Keratinocyte (primary cell): ENCODE results near the gene ABLIM1. TPM values are rescaled to one million over a fixed set of nuclear protein-coding genes. Genes with fewer than 3 reads are reported as not detected.

Source experiments
- DNase-seq: peaks from one replicate; pipeline ENCODE4 v3.0.0-alpha.2; 2011; ENCODE audit warnings: low read depth, missing footprints, low spot score
- FAIRE-seq: peaks from 2 replicates; lab custom pipeline; 2011; peaks lifted over from hg19 to GRCh38; lab: Jason Lieb, UNC
- H2AFZ ChIP-seq: 2 replicates; pipeline ENCODE4 v1.6.0; 2012; ENCODE audit warnings: low read length, control low read depth, inconsistent platforms; ENCODE audit not compliant: control insufficient read depth
- H3K27ac ChIP-seq: 2 replicates; pipeline ENCODE4 v1.5.1; 2011; ENCODE audit warnings: low read length; ENCODE audit not compliant: control insufficient read depth, insufficient read depth
- H3K27me3 ChIP-seq: 3 replicates; pipeline ENCODE4 v1.6.0; 2011; ENCODE audit warnings: low read length; ENCODE audit not compliant: control insufficient read depth, insufficient read depth; ENCODE audit errors: extremely low read depth
- H3K36me3 ChIP-seq, 2 experiments: 2 replicates in 1 of 2; 3 replicates in 1 of 2; pipeline ENCODE4 v1.5.1; 2011; ENCODE audit warnings: low read length in 2 of 2, mild to moderate bottlenecking in 1 of 2; ENCODE audit not compliant: control insufficient read depth in 2 of 2, insufficient read depth in 2 of 2; ENCODE audit errors: extremely low read depth in 1 of 2
- H3K4me1 ChIP-seq: 3 replicates; pipeline ENCODE4 v1.5.1; 2011; ENCODE audit warnings: low read length; ENCODE audit not compliant: control insufficient read depth, insufficient read depth; ENCODE audit errors: extremely low read depth
- H3K4me2 ChIP-seq: 3 replicates; pipeline ENCODE4 v1.6.0; 2011; ENCODE audit warnings: low read depth, low read length; ENCODE audit not compliant: control insufficient read depth, insufficient read depth; ENCODE audit errors: extremely low read depth
- H3K4me3 ChIP-seq, 3 experiments: fragments of 200-600 bp in 1 of 3; sonication (generic) in 1 of 3; 2 replicates in 2 of 3; 3 replicates in 1 of 3; pipeline ENCODE4 v1.5.1; 2011 to 2016; ENCODE audit warnings: low read length in 3 of 3, mild to moderate bottlenecking in 3 of 3, control low read depth in 2 of 3, inconsistent platforms in 1 of 3, low read depth in 1 of 3, mixed read lengths in 1 of 3, mixed run types in 1 of 3, moderate library complexity in 1 of 3; ENCODE audit not compliant: control insufficient read depth in 2 of 3, insufficient read depth in 2 of 3; ENCODE audit errors: extremely low read depth in 1 of 3
- H3K79me2 ChIP-seq: 2 replicates; pipeline ENCODE4 v1.6.0; 2012; ENCODE audit warnings: low read length; ENCODE audit not compliant: control insufficient read depth, insufficient read depth
- H3K9ac ChIP-seq: 3 replicates; pipeline ENCODE4 v1.6.0; 2011; ENCODE audit warnings: low read length; ENCODE audit not compliant: control insufficient read depth, insufficient read depth; ENCODE audit errors: extremely low read depth
- H3K9me1 ChIP-seq: 3 replicates; pipeline ENCODE4 v1.6.0; 2011; ENCODE audit warnings: low read length; ENCODE audit not compliant: control insufficient read depth, insufficient read depth; ENCODE audit errors: extremely low read depth
- H3K9me3 ChIP-seq: 2 replicates; pipeline ENCODE4 v1.5.1; 2012; ENCODE audit warnings: low read depth, low read length; ENCODE audit not compliant: control insufficient read depth
- H4K20me1 ChIP-seq: 3 replicates; pipeline ENCODE4 v1.6.0; 2011; ENCODE audit warnings: low read length; ENCODE audit not compliant: control insufficient read depth, insufficient read depth; ENCODE audit errors: extremely low read depth
- EZH2 ChIP-seq: IDR thresholded peaks from one replicate; pipeline ENCODE4 v1.6.1; 2012; ENCODE audit warnings: inconsistent platforms, mild to moderate bottlenecking, low read length, moderate library complexity
- dilution Hi-C: fragments of 300-500 bp; cut with MboI; formaldehyde crosslinking; loops from one replicate; pipeline ENCODE4 v1.7.0; 2020; ENCODE audit warnings: low sequenced_read_pairs; ENCODE audit not compliant: extremely low pct_ligation_motif_present
- polyA plus RNA-seq, 5 experiments: library from polyadenylated mRNA; depleted of rRNA in 3 of 5; stranded (reverse) in 3 of 5; stranded (forward) in 1 of 5; unstranded in 1 of 5; fragments of >200 nt; gene quantifications; 1 replicate in 1 of 5; 2 replicates in 3 of 5; 3 replicates in 1 of 5; pipeline versions ENCODE4 v1.2.1 to v1.2.3, GENCODE V29; 2011 to 2012; ENCODE audit warnings: missing spikeins in 2 of 5, low read depth in 1 of 5, low replicate concordance in 1 of 5
- TF ChIP-seq, protein P1 (sequence below), 3 experiments: IDR thresholded peaks in 1 of 3; conservative IDR thresholded peaks in 1 of 3; optimal IDR thresholded peaks in 1 of 3; 2 replicates in 2 of 3; 3 replicates in 1 of 3; pipeline versions ENCODE3 to v1.5.1; 2011; ENCODE audit warnings: low read length in 3 of 3, mild to moderate bottlenecking in 3 of 3, moderate library complexity in 2 of 3, control low read depth in 1 of 3, inconsistent platforms in 1 of 3; ENCODE audit not compliant: insufficient read depth in 2 of 3; ENCODE audit errors: extremely low read depth in 1 of 3

The ABLIM1 gene
- polyA plus RNA-seq, 1 donor (not counting 4 experiments of a cell fraction or from before 2014, with no cell fraction given): 55.2 TPM

DNA sequence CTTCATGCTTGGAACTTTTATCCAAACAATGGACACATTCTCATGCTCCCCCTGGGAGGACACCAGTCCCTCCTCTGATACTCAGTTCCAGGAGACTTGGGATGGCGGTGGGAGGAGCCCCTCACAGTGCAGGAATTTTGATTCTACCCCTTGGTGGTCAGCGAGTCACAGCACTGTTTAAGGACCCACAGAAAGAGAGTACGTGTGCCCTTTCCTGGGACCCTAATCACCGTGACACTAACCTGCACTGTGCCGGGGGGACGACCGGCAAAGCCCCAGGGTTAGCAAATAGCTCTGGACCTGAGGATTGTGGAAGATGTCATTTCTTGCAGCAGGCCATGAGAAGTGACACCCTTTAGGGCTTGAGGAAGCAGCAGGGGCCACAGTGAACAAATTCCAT lies 264.2 kb downstream of the ABLIM1 start:
- DNase-seq (no peak), FAIRE-seq (no peak)
- Histone ChIP-seq H3K4me2 (peak overlapping the region; percentile 49), H4K20me1 (no peaks in the 10 kb centered on the region), H3K79me2 (peaks cover 78% of the 10 kb centered on the region), H3K4me1 (peaks cover 70% of the 10 kb centered on the region), H2AFZ (no peak overlapping the region), H3K27ac (peak overlapping the region; percentile 21), H3K9me3 (no peaks in the 10 kb centered on the region), H3K27me3 (no peaks in the 10 kb centered on the region), H3K4me3 (no peak overlapping the region), H3K36me3 (peaks cover 2 to 15% of the 10 kb centered on the region in 2 experiments), H3K9me1 (peaks cover 11% of the 10 kb centered on the region), H3K9ac (no peak overlapping the region)
- dilution Hi-C loops: no loop called here
- TF ChIP-seq, protein P1, sequence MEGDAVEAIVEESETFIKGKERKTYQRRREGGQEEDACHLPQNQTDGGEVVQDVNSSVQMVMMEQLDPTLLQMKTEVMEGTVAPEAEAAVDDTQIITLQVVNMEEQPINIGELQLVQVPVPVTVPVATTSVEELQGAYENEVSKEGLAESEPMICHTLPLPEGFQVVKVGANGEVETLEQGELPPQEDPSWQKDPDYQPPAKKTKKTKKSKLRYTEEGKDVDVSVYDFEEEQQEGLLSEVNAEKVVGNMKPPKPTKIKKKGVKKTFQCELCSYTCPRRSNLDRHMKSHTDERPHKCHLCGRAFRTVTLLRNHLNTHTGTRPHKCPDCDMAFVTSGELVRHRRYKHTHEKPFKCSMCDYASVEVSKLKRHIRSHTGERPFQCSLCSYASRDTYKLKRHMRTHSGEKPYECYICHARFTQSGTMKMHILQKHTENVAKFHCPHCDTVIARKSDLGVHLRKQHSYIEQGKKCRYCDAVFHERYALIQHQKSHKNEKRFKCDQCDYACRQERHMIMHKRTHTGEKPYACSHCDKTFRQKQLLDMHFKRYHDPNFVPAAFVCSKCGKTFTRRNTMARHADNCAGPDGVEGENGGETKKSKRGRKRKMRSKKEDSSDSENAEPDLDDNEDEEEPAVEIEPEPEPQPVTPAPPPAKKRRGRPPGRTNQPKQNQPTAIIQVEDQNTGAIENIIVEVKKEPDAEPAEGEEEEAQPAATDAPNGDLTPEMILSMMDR (optimal IDR thresholded peaks at IDR 0.05 in 1 of 3, IDR thresholded peaks at IDR 0.05 in 1 of 3, conservative IDR thresholded peaks at IDR 0.05 in 1 of 3; ENCODE audit: extremely low read depth in 1 of 3, insufficient read depth in 2 of 3, low read length in 3 of 3): no peak
- no peak for TF ChIP-seq EZH2

DNA sequence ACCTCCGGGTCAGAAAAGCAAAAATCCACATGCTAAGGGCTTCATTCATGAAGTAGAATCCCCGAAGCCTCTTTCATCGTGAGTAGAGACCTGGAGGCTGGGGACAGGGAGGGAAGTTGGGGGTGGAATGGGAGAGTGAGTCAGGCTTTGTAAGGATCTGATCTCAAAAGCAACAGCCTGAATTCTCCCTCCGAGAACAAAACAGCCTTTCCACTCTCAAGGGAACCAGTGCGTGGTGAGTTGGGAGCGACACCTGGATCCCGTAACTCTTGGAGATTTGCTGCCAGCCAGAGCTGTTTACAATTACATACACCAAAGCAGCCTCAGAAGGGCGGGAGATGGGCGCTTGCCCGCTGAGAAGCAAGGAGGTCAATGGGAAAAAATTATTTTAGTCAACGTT lies 264.6 kb downstream of the ABLIM1 start:
- H3K36me3 ChIP-seq: peaks cover 0 to 15% of the 10 kb centered on the region in 2 experiments
- peaks cover 11% of the 10 kb centered on the region for H3K9me1 ChIP-seq
- H3K9me3 ChIP-seq: no peaks in the 10 kb centered on the region
- DNase-seq (no peak), FAIRE-seq (peak; percentile 79)
- peak overlapping the region; percentile 49 for H3K4me2 ChIP-seq
- H3K27ac ChIP-seq: peak overlapping the region; percentile 21
- no peak for TF ChIP-seq EZH2
- TF ChIP-seq, protein P1 (optimal IDR thresholded peaks at IDR 0.05 in 1 of 3, IDR thresholded peaks at IDR 0.05 in 1 of 3, conservative IDR thresholded peaks at IDR 0.05 in 1 of 3; ENCODE audit: extremely low read depth in 1 of 3, insufficient read depth in 2 of 3, low read length in 3 of 3): no peak
- no peaks in the 10 kb centered on the region for H3K27me3 ChIP-seq
- dilution Hi-C loops: no loop called here
- H3K4me1 ChIP-seq: peaks cover 74% of the 10 kb centered on the region
- H3K79me2 ChIP-seq: peaks cover 76% of the 10 kb centered on the region
- H3K9ac ChIP-seq: no peak overlapping the region
- H2AFZ ChIP-seq: no peak overlapping the region
- H3K4me3 ChIP-seq: no peak overlapping the region
- H4K20me1 ChIP-seq: no peaks in the 10 kb centered on the region
